HepG2 (cell line): ENCODE data around the gene CARD19. TPM values are rescaled to one million over a fixed set of nuclear protein-coding genes. Genes with fewer than 3 reads are reported as not detected.

Experiments
- BHLHE40 ChIP-seq: IDR thresholded peaks from 2 replicates; pipeline ENCODE4 v1.6.1; 2011; ENCODE audit warnings: low read length, improper control_type of control experiment
- DRAP1 ChIP-seq: IDR thresholded peaks from 2 replicates; pipeline ENCODE4 v1.6.1; 2016; ENCODE audit warnings: missing genetic modification reagents, missing compliant biosample characterization
- EP300 ChIP-seq, 3 experiments: sonication (generic) in 1 of 3; formaldehyde crosslinking in 1 of 3; IDR thresholded peaks; 2 replicates each; pipeline versions ENCODE4 v1.5.1 to v1.6.1; 2011 to 2020; ENCODE audit warnings: low read depth in 2 of 3, low read length in 2 of 3, borderline replicate concordance in 1 of 3, improper control_type of control experiment in 1 of 3, mild to moderate bottlenecking in 1 of 3, missing genetic modification reagents in 1 of 3, moderate library complexity in 1 of 3
- FOXA1 ChIP-seq, 2 experiments: fragments of 450-650 bp in 1 of 2; sonication (generic) in 1 of 2; formaldehyde crosslinking in 1 of 2; IDR thresholded peaks; 2 replicates each; pipeline versions ENCODE4 v1.4.0 to v1.6.1; 2016 to 2020; ENCODE audit warnings: missing genetic modification reagents in 1 of 2
- GABPA ChIP-seq, 2 experiments: IDR thresholded peaks; 2 replicates each; pipeline ENCODE4 v1.6.1; 2011 to 2016; ENCODE audit warnings: low read depth in 2 of 2, low read length in 1 of 2, missing biosample characterization in 1 of 2, missing genetic modification characterization in 1 of 2
- HOXA3 ChIP-seq: sonication (generic); formaldehyde crosslinking; IDR thresholded peaks from 2 replicates; pipeline ENCODE4 v1.5.0; 2020; ENCODE audit warnings: missing genetic modification reagents
- ISL2 ChIP-seq: sonication (generic); formaldehyde crosslinking; IDR thresholded peaks from 2 replicates; pipeline ENCODE4 v1.5.0; 2020; ENCODE audit warnings: missing genetic modification reagents
- MIXL1 ChIP-seq: IDR thresholded peaks from 2 replicates; pipeline ENCODE4 v1.6.1; 2016
- MLXIP ChIP-seq: sonication (generic); formaldehyde crosslinking; IDR thresholded peaks from 2 replicates; pipeline ENCODE4 v1.9.0; 2021; ENCODE audit warnings: missing genetic modification reagents, borderline replicate concordance
- NFKB2 ChIP-seq: sonication (generic); formaldehyde crosslinking; IDR thresholded peaks from 2 replicates; pipeline ENCODE4 v1.4.0; 2020; ENCODE audit warnings: missing genetic modification reagents, borderline replicate concordance
- PHB2 ChIP-seq: fragments of 450-650 bp; IDR thresholded peaks from 2 replicates; pipeline ENCODE4 v1.6.1; 2018; ENCODE audit not compliant: partially characterized antibody
- TRAFD1 ChIP-seq: sonication (generic); formaldehyde crosslinking; IDR thresholded peaks from 2 replicates; pipeline ENCODE4 v1.5.1; 2020; ENCODE audit warnings: missing genetic modification reagents, mild to moderate bottlenecking, borderline replicate concordance
- ZNF274 ChIP-seq: sonication (generic); formaldehyde crosslinking; IDR thresholded peaks from 2 replicates; pipeline ENCODE4 v1.5.1; 2020; ENCODE audit warnings: mild to moderate bottlenecking, missing genetic modification reagents
- ZNF501 ChIP-seq: sonication (generic); formaldehyde crosslinking; IDR thresholded peaks from 2 replicates; pipeline ENCODE4 v1.5.1; 2020; ENCODE audit warnings: mild to moderate bottlenecking, moderate library complexity, missing genetic modification reagents
- ZNF576 ChIP-seq: sonication (generic); formaldehyde crosslinking; IDR thresholded peaks from 2 replicates; pipeline ENCODE4 v1.4.0; 2020; ENCODE audit warnings: mild to moderate bottlenecking, missing genetic modification reagents
- ZNF672 ChIP-seq: sonication (generic); formaldehyde crosslinking; IDR thresholded peaks from 2 replicates; pipeline ENCODE4 v1.8.1; 2022; ENCODE audit warnings: missing genetic modification reagents
- ZNF841 ChIP-seq: sonication (generic); formaldehyde crosslinking; IDR thresholded peaks from 2 replicates; pipeline ENCODE4 v1.8.1; 2023; ENCODE audit warnings: missing genetic modification reagents, borderline replicate concordance
- polyA plus RNA-seq, 8 experiments: library from polyadenylated mRNA; depleted of rRNA in 3 of 8; stranded (reverse) in 7 of 8; unstranded in 1 of 8; fragments of >200 nt; fragmentation: Illumina TruSeq in 4 of 8; extraction: Trizol in 4 of 8; gene quantifications; 2 replicates each; pipeline versions ENCODE4 v1.2.1 to v1.2.3, GENCODE V29; 2011 to 2016; ENCODE audit warnings: low read depth in 4 of 8, missing spikeins in 1 of 8, mixed read lengths in 1 of 8; ENCODE audit not compliant: insufficient read depth in 1 of 8
- total RNA-seq, 5 experiments: library from RNA; depleted of rRNA; stranded (reverse); fragments of >200 nt; fragmentation: Illumina TruSeq; extraction: Trizol; gene quantifications; 2 replicates each; pipeline ENCODE4 v1.2.3, GENCODE V29; 2016; ENCODE audit warnings: low read depth in 1 of 5
- TF ChIP-seq, protein P1 (sequence below): sonication (generic); formaldehyde crosslinking; IDR thresholded peaks from 2 replicates; pipeline ENCODE4 v1.5.1; 2020; ENCODE audit warnings: mild to moderate bottlenecking, missing genetic modification reagents, moderate library complexity

The CARD19 gene
- total and polyA plus RNA-seq, 2 of the 13 experiments (the other 11 are each of a cell fraction or from before 2014, with no cell fraction given) = 18.4 to 47.2 TPM

DNA sequence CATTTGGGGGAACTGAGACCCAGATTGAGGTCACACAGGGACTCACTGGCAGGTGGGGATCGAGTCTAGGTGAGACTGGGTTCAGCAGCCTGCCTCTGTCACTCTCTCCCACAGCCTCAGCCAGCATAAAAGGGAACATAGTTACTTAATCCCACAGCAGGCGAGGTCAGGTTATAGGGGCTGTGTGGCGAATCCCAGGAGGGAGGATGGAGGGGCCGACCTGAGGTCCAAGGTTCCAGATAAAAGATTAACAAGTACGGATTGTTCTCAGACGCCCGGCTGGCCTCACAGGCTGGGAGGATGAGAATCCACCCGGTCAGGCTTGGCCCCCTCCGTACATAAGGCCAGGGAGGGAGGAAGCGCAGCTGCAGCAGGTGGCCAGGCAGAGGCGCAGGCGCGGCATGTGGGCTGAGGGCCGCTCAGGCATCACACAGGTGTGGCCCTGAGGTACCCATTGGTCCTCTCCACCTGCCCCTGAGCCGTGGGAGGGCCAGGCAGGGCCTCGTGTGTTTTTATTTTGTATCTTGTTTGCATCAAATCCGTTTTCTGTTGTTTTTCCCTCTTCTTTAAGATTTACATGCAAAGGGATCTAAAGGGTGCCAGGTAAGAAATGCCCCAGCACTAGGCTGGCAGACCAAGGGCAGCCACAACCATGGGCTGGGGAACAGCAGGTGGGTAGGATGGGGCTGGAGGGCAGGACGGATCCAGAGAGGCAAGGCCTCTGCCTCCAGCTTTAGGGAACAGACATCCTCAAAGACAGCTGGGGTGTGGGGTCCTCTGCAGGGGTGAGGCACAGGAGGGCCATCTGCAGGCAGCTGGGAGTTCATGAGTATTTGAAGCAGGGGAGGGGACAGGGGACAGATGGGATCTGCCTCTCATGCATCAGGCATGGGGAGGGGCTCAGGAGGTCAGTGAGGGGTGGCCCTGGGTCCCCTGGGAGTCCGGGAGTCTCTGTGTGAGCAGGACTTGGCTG, 33.9 kb upstream of the CARD19 start (continued):
- TF ChIP-seq, protein P1, sequence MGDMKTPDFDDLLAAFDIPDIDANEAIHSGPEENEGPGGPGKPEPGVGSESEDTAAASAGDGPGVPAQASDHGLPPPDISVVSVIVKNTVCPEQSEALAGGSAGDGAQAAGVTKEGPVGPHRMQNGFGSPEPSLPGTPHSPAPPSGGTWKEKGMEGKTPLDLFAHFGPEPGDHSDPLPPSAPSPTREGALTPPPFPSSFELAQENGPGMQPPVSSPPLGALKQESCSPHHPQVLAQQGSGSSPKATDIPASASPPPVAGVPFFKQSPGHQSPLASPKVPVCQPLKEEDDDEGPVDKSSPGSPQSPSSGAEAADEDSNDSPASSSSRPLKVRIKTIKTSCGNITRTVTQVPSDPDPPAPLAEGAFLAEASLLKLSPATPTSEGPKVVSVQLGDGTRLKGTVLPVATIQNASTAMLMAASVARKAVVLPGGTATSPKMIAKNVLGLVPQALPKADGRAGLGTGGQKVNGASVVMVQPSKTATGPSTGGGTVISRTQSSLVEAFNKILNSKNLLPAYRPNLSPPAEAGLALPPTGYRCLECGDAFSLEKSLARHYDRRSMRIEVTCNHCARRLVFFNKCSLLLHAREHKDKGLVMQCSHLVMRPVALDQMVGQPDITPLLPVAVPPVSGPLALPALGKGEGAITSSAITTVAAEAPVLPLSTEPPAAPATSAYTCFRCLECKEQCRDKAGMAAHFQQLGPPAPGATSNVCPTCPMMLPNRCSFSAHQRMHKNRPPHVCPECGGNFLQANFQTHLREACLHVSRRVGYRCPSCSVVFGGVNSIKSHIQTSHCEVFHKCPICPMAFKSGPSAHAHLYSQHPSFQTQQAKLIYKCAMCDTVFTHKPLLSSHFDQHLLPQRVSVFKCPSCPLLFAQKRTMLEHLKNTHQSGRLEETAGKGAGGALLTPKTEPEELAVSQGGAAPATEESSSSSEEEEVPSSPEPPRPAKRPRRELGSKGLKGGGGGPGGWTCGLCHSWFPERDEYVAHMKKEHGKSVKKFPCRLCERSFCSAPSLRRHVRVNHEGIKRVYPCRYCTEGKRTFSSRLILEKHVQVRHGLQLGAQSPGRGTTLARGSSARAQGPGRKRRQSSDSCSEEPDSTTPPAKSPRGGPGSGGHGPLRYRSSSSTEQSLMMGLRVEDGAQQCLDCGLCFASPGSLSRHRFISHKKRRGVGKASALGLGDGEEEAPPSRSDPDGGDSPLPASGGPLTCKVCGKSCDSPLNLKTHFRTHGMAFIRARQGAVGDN = peak; percentile 88
- TF ChIP-seq ZNF501 (peak; percentile 70), ZNF841 (no peak), MIXL1 (CRISPR knock-in tag) (0 out of 2 replicates have a peak, but pooled peaks have one; percentile 19), NFKB2 (CRISPR knock-in tag) (no peak), ZNF576 (CRISPR knock-in tag) (no peak), GABPA (IDR thresholded peaks at IDR 0.05; ENCODE audit: low read depth, low read length) (no peak), GABPA (CRISPR knock-in tag; IDR thresholded peaks at IDR 0.05; ENCODE audit: low read depth) (no peak), PHB2 (no peak), ISL2 (CRISPR knock-in tag) (peak; percentile 27; the same call in 1 of the 2 replicates), FOXA1 (IDR thresholded peaks at IDR 0.05) (no peak), FOXA1 (CRISPR knock-in tag; IDR thresholded peaks at IDR 0.05) (peak; percentile 79), HOXA3 (peak; percentile 34), BHLHE40 (0 out of 2 replicates have a peak, but pooled peaks have one; percentile 25), EP300 (IDR thresholded peaks at IDR 0.05; ENCODE audit: low read depth in 2 of 2, low read length in 2 of 2) (peak in 1 of 2 experiments; percentile 53; a peak in 3 of 4 replicates), EP300 (CRISPR knock-in tag; IDR thresholded peaks at IDR 0.05; ENCODE audit: borderline replicate concordance) (no peak), ZNF672 (no peak), TRAFD1 (CRISPR knock-in tag) (no peak), DRAP1 (CRISPR knock-in tag) (peak; percentile 30; the same call in 1 of the 2 replicates), ZNF274 (CRISPR knock-in tag) (no peak), MLXIP (no peak)
